Renal cortical epithelial cell (primary cell): ENCODE measurements around the gene COL28A1. TPM values are rescaled to one million over a fixed set of nuclear protein-coding genes. Genes with fewer than 3 reads are reported as not detected.
"Not testable (repeated sequence)": the region's sequence is repeated elsewhere in the genome, so short reads cannot be mapped to it uniquely, and the experiment has no call there.

ENCODE experiments used
- DNase-seq: peaks from one replicate; pipeline ENCODE4 v3.0.0-alpha.2; 2011; ENCODE audit warnings: low read depth
- total RNA-seq: library from RNA; depleted of rRNA; stranded (reverse); fragments of >200 nt; gene quantifications from 2 replicates; pipeline ENCODE4 v1.2.3, GENCODE V29; 2014

COL28A1 gene
- total RNA-seq, 1 donor from 2014 or later: 7.5 TPM

DNA sequence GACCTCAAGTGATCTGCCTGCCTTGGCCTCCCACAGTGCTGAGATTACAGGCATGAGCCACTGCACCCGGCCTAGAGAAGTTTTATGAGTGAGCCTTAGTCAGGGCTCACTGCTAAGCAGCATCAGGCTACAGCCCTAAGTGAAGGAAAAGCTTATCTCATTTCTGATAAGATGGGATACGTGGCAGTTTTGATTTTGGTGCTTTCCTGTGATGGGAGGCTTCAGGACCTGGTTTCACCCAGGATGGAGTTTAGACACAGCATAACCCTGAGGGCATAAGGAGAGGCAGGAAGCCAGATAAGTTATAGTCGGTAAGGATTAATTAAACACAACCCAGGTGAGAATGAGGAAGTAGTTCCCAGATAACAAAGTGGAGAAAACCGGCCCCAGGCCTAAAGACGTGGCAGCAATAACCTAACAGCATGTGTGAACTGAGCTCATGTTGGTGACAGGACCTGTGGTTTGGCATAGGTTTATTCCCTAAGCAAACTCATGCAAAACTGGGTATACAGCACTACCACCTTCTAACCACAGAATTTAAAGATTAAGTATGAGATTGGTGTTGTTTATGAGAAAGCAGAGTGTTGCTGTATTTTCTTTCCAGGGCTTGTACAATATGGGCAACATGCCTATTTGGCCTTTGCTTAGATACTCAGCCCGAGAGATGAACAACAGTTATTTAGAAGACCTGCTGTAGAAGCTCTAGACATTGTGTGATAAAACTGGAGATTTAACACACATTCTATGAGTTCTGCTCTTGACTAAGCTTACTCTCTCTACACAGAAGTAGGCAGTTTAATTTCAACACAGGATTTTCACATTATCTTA is 119.4 kb downstream of the COL28A1 start:
- peak; percentile 76 for DNase-seq

DNA sequence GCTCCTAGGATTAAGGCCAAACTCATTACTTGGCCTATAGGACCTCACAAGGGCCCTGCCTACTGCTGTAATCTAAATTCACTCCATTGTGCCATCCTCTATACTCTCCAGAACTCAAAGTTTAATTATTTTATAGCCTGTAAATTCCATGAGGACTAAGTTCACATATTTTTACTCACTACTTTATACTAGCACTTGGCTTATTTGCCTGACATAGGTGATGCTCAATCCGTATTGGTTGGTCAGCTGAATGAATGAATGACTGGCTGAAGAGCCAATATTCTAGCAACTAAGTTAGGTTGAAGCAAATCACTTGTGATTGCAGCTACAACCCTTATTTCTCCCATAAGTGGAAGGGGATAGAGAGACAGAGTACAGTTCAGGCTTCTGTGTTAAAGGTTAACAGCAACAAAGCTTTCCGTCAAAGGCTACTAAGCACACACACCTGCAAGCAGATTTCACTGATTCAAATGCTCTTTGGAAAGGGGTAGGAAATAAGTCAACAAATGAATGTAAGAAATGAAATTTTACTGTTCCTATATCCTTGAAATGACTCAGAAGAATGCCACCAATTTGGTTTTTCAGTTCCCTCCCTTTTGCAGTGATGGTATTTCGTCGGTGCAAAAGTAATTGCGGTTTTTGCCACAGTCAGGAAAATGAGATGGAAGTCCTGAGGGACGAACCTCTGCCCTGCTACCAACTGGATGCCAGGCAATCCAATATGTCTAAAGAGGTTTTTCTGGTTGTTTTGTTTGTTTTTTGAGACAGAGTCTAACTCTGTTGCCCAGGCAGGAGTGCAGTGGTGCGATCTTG is 120.7 kb downstream of the COL28A1 start:
- no peak for DNase-seq

DNA sequence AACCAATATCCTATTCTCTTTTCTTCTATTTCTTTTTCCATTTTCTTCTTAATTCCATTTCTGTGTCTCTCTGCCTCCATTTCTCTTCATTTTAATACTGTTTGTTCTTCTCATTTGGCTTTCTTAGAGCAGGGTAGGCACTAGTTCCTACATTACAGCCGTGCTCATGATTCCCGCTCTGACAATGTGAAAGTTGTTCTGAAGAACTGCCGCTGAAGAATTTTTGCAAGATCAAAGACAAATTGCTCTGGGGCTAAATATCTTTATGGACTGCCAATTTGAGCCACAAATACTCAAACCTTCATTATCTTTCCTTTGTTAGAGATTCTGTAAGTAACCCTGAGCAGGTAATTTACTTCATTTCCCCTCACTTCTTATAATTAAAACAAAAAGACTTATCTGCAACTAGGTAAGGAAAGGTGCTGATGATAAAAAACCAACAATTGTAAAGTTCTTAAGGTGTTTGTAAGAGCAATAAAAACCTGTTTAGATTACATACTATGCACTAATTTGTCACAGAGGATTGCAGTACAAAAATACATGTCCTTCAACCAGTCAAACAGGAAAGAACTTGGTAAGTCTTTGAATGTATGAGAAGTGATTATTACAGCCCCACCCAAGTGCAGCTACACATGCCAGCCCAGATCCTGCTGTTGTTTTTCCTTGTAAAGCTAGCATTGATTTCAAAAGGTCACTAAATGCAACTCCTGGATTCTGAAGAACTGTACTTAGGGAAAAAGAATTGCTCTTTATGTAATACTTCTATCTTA is 127.5 kb downstream of the COL28A1 start:
- peak; percentile 55 for DNase-seq

DNA sequence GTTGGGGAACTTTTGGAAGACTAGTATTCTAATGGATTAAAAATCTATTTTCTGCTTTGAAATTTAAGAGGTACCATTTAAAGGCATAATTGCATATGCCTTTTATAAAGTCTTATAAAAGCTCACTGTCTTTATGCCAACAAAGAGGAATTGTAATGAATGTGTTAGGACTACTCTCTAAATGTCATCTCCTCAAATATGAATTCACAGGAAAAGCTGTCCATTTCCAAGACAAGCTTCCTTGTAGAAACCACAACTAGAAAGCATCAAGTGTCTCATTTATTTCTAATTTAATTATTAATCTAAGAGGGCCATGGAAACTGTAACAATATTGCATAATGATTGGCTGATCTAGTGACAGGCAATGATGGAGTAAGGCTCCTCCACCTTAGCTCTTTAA is 130.2 kb downstream of the COL28A1 start:
- DNase-seq: no peak

DNA sequence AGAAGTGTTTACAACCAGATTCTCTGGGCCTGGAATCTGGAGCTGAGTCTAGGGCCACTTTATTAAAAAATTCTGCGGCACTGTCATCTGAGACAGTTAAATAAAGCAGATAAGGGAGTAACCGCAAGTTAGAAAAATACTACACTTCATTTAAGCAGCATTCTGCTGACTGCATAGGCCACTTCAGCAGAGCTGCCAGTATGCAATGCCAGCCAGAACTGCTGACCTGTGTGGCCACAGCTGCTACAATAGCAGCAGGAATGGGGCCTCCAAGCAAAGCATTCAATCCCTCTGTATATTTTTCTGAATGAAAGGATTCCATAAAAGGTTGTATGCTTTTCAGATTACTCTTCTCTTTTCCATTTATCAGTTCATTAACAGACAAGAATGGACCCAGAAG is 136.0 kb downstream of the COL28A1 start:
- DNase-seq: no peak

DNA sequence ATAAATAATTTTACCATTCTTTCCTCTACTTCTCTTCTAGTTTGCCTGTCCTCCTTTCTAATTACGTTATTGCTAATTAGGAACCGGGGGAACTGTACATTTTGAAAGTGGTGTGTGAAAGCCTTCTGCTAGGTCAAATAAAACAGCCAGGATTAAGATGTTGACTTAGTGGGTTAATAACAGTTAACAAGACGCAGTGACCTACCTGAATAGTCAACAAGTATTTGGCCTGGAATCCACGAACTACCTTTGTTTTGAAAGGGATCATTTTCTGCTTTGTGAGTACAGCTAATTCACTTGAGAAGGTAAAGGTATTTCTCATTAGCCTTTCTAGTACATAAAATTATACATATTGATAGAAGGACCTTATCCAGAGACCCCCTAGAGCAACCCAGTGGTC is 139.9 kb downstream of the COL28A1 start:
- no peak for DNase-seq

DNA sequence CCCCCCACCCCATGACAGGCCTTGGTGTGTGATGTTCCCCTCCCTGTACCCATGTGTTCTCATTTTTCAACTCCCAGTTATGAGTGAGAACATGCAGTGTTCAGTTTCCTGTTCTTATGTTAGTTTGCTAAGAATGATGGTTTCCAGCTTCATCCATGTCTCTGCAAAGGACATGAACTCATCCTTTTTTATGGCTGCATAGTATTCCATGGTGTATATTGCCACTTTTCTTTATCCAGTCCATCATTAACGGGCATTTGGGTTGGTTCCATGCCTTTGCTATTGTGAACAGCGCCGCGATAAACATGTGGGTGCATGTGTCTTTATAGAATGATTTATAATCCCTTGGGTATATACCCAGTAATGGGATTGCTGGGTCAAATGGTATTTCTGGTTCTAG is 147.5 kb downstream of the COL28A1 start:
- DNase-seq: not testable (repeated sequence)

DNA sequence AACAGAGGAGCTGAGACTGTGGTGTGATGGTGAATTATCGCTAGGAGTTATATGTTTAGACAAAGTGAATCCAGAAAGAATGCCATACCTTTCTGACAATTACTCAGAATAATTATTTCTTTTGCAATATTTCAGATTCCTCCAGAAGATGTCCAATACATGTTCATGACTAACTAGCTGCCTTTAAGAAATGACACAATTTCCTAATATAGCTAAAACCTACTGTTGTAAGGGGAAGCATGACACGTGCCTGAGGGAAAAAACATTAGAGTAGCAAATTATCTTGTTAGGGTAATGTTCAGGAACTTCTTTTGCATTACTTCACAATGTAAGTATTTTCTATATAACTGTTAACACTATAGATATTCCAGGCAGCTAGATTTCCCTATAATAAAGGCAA is 150.3 kb downstream of the COL28A1 start:
- no peak for DNase-seq

DNA sequence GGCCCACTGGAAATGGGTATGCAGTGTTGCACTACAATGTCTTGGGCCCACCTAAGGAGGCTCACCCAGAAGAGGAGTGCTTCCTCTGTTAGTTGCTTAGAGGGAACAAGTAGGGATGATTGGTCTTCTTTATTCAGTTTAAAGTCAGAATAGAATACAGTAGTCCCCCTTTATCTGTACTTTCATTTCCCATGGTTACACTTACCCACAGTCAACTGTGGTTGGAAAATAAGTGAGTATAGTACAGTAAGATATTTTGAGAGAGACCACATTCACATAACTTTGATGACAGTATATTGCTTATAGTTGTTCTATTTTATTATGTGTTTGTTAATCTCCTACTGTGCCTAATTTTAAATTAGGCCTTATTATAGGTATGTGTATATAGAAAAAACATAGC is 151.4 kb downstream of the COL28A1 start:
- DNase-seq: no peak

DNA sequence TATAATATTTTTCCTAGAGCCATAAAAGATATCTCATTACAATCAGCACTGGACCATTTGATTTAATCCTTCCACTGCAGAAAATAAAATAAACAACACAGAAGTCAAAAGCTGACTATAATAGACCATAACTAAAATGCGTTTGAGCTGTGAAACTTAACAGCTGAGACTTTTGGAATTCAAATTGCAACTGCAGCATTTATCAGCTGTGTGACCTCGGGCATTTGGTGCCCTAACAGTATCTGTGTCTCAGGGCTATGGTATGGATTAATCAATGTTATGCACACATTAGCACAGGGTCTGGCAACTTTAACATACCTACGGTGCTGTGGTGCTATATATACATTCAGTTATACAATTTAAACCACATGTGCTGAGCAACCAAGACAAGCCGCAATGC is 160.1 kb downstream of the COL28A1 start:
- DNase-seq: no peak

DNA sequence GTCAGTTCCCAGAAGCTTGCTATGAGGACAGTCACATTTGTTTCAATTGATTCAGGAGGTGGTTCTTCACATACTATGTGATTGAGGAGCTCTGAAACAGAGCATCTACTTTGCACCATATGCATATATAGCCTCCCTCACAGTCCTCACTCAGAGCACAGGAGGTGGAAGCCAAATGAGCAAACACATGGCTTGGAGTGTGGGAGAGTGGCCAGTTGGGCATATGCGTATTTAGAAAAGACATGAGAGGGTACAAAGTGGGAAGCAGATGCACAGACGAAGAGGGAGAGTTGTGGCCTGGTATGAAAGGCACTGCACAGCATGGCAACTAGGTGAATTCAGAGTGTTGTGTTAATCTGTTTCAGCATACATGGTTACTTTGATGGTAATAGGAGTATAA is 165.6 kb downstream of the COL28A1 start:
- DNase-seq: no peak

DNA sequence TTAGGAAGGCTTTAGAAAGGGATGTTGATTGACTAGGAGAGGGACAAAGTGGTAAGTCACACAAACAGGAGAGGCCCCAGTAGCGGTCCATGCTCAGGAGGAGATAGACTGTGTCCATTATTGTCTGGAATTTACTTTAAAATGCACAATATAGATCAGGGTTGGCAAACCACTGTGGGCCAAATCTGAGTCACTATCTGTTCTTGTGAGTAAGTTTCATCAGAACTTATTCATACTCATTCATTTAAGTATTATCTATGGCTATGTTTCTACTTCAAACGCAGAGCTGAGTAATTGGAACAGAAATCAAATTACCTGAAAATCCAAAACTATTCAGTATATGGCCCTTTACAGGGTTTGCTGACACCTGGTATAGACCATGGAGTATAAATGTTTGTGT is 166.5 kb downstream of the COL28A1 start:
- DNase-seq: no peak

DNA sequence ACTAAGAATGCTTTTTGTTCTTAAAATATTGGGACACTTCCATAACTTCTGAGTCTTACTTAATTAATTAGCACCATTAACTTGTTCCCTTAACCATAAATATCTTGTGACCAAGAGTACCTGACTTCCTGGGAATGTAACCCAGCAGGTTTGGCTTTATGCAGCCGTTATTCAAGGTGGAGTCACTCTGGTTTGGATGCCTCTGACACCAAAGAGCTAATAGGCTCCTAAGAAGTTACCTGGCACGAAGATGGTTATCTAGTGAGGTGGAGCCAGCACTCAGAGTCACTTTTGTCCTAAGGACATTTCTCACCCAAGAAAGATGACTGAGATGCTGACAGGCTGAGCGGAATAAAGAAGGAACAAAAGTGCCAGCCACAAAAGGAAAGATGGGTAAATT is 181.0 kb downstream of the COL28A1 start:
- peak; percentile 36 for DNase-seq

DNA sequence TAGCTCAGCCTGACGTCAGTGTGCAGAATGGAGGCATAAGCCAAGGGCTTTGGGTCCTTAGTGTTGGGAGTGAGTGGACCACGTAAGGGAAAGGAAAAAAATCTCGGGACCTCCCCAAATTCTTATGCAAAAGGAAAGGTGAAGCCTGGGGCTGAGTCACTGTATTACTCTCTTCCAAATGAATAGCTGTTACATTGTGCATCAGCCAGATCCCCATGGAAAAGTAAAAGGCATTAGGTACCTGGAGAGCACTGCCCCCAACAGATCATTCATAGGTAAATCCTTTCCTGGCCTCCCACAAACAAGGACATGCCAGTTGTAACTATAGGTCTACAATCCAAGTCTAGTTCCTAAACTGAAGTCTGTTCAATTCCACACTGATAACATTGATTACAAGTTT is 182.8 kb downstream of the COL28A1 start:
- DNase-seq: peak; percentile 61

DNA sequence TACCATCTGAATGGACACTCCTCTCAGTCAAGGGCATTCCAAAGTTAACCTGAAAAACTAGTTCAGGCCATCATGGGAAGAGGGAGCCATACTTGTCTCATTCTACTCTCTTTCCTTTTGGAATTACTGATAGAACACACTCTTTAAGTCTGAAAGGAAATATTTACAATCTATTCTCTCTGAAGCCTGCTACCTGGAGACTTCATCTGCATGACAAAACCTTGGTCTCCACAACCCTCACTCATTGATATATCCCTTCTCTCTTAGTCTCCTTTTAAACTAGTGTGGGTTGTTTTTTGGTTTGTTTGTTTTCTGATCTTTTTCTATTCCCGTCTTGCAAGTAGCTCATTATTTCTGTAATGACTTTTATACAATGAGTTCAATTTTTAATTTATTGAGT is 183.8 kb downstream of the COL28A1 start:
- no peak for DNase-seq

DNA sequence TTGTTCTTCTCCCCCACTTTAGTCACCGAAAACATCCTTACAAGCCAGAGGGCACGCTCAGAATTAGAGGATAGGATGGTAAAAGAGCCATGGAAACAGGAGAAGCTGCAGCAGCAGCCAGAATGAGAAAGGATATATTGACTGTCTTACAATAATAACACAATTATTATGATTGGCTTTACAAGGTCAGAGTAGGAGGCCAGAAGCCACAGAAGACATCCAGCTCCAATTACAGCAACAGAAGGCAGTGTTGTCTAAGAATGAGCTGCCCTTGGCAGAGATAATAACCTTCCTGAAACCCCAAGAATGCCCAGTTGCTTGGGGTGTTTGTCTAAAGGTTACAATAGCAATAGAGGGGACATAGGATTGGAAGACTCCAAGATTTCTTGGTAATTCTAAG is 184.5 kb downstream of the COL28A1 start:
- no peak for DNase-seq

DNA sequence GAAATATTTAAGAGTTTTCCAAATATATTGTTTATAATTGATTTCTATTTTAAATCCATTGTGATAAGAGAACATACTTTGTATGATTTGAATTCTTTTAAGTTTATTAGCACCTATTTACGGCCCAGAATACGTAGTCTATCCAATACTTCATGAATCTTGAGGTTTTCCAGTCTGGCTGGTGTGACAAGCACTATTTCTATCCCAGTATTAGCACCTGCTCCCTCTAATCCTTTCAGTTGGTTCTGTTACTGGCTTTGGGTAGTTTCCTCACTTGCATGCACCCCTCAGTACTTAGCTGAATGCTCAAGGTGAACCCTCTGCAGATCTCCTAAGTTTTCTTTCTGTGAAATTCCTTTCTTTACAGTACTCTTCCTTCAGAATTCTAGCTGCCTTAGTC is 186.5 kb downstream of the COL28A1 start:
- no peak for DNase-seq

DNA sequence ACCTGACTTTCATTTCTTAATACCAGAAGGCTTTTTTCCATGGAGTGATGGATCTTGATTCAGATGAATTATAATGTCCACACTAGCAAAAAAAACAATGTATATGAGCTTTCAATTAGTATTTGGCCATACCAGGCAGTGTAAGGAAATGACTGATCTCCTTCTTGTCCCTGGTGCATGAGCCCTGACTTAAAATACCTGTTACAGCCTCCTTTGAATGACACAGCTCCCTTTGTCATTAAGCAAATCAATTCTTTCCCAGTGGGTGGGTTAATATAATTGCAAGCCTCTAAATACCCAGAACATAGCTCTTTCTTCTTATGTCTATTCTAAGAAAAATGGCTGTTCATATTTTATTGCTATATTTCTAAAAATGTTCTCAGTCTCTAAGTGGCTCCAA is 188.6 kb downstream of the COL28A1 start:
- DNase-seq: no peak

DNA sequence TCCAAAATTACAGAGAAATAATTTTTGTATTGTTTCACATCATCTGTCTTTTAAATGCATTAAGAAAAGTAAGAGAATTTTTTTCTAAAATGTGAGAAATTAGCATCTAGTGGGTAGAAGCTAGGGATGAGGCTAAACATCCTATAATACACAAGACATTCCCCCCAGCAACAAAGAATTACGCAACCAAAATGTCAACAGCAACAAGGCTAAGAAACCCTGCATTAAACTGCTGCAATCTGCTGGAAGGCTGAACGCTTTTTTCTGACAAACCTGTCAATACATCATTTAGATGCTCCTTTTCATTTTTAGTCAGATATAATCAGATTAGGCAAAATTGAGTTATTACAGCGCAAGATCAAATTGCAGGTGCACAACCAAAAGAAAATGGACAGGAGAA is 191.1 kb downstream of the COL28A1 start:
- DNase-seq: no peak

DNA sequence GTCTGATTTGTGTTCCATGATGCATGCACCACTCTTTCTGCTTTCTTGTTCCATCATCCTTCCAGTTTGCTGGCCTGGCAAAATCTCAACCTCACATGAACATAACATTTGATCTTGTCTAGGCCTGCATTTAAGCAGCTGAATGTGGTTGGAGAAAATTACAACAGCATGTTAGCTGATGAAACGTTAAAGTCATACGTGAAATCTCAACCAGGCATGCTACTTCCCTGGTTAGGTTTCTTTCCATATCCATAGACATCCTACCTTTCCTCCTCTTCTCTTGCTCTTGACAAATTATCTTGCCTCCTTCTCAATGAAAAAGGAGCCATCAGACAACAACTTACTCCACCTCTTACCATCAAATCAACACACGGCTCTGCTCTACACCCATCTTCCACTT is 199.8 kb downstream of the COL28A1 start:
- no peak for DNase-seq

DNA sequence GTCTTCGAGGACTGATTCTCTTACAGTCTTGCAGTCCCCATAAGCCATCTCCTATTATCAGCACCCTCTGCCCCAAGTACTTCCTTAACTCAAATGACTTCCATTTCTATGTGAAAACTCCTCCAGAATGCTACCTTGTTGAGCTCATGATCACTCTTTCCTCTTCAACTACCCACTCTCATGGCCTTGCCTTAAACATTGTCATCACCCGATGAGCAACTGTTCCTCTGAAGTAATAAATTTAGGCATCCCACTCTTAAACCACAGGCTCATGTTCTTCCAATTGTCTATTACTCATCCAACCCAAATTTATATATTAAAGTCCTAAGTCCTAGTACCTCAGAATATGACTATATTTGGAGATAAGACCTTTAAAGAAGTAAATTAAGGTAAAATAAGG is 200.5 kb downstream of the COL28A1 start:
- no peak for DNase-seq

DNA sequence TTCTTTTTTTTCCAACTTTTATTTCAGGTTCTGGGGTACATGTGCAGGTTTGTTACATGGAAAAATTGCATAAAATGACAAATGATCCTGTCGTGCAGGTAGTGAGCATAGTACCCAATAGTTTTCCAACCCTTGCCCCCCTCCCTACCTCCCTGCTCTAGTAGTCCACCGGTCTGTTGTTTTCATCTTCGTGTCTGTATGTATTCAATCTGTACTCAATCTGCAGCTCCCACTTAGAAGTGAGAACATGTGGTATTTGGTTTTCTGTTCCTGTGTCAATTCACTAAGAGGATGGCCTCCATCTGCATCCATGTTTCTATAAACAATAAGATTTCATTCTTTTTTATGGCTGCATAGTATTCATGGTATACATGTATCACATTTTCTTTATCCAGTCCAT is 202.1 kb downstream of the COL28A1 start:
- DNase-seq: no peak

DNA sequence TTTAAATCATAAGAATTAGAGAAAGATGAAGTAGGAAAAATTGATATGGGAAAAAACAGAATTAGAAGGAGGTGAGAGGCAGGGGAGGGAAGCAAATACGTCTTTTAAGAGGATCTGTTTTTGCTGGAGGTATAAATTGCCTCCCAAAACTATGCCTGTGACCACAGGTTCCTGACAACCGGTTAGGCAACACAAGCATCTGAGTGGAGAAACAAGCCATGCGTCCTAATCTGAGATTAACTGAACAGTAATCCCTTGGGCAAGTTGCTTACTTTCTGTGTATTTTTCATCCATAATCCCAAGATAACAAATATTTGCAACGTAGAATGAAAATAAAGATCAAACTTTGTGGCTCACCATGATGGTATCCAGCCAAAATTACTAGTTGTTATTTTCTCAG is 204.2 kb downstream of the COL28A1 start:
- DNase-seq: no peak
